Measurements from ENCODE around the gene MED23. TPM values are rescaled to one million over a fixed set of nuclear protein-coding genes. Genes with fewer than 3 reads are reported as not detected.

The MED23 gene
- total and polyA plus RNA-seq, 2 experiments from 2014 or later = 22.6 to 24.9 TPM

- Histone ChIP-seq H3K4me3 (no peak overlapping the region), H3K27ac (no peak overlapping the region), H3K27me3 (no peaks in the 10 kb centered on the region), H3K36me3 (no peaks in the 10 kb centered on the region), H3K9me3 (ENCODE audit: low read depth) (no peaks in the 10 kb centered on the region), H3K4me1 (ENCODE audit: low read depth) (no peaks in the 10 kb centered on the region)
- DNase-seq (ENCODE audit: low read depth in 1 of 2, low spot score in 1 of 2) = no peak
- no peak for TF ChIP-seq CTCF (IDR thresholded peaks at IDR 0.05; ENCODE audit: low read depth, low read length)
Observed at GRCh38 chr6:131524695-131525336, 103.2 kb downstream of the MED23 start.

DNA sequence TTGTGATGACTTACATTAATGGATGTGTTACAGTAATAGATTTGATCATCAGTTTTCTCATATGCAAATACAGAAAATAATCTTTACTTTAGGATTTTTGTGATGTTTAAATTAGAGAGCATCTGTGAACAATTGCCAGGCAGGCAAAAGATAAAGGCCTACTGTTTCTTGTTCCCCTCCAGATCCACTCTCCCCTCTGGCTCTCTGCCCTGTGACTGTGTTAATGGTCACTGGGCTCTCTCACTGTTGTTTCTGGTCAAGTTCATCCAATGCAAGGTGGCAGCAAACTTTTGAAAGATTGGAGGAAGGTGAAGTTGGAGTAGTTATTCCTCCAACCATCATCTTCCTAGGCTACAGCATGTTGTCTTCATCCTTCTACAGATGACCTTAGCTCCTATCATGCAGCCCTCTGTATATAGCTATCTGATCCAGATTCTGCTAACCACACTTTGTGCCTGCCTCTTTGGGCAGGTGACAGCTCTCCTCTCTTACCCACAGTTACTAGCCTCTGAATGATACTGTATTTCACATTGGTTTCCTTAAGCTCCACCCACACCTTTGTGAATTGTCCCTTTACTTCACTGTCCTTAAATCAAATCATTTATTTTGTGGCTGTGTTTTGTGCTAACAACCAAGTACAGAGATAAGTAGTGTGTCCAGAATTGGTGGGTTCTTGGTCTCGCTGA, 103.9 kb downstream of the MED23 start:
- H3K4me3 ChIP-seq = no peak overlapping the region
- H3K27ac ChIP-seq = no peak overlapping the region
- H3K36me3 ChIP-seq = no peaks in the 10 kb centered on the region
- no peaks in the 10 kb centered on the region for H3K27me3 ChIP-seq
- no peak for TF ChIP-seq CTCF (IDR thresholded peaks at IDR 0.05; ENCODE audit: low read depth, low read length)
- no peaks in the 10 kb centered on the region for H3K4me1 ChIP-seq (ENCODE audit: low read depth)
- H3K9me3 ChIP-seq (ENCODE audit: low read depth) = no peaks in the 10 kb centered on the region
- DNase-seq (ENCODE audit: low read depth in 1 of 2, low spot score in 1 of 2) = no peak

Other genes starting within 250 kb of the MED23 start
- gene ARG1, start 55.0 kb downstream of the MED23 start, total RNA-seq = not detected in 2 replicates
- gene ARG1, start 55.0 kb downstream of the MED23 start, polyA plus RNA-seq = 0.50 TPM in 1 of 2 replicates, not detected in the other
- 0.09 and 0.39 TPM in 2 replicates for gene ENPP3, start 9.1 kb upstream of the MED23 start, total RNA-seq
- gene ENPP3, start 9.1 kb upstream of the MED23 start, polyA plus RNA-seq = 0.07 and 0.55 TPM in 2 replicates
- not detected in 2 replicates for gene OR2A4, start 73.2 kb upstream of the MED23 start, total RNA-seq
- not detected in 2 replicates for gene OR2A4, start 73.2 kb upstream of the MED23 start, polyA plus RNA-seq
- gene CTAGE9, start 82.8 kb upstream of the MED23 start, total RNA-seq = not detected in 2 replicates
- not detected in 2 replicates for gene CTAGE9, start 82.8 kb upstream of the MED23 start, polyA plus RNA-seq
- gene ENPP1, start 179.8 kb upstream of the MED23 start, total RNA-seq = 1.2 and 3.1 TPM in 2 replicates
- gene ENPP1, start 179.8 kb upstream of the MED23 start, polyA plus RNA-seq = 0.84 and 1.2 TPM in 2 replicates